SK-N-SH (cell line): ENCODE results near the gene NDUFS6. TPM values are rescaled to one million over a fixed set of nuclear protein-coding genes. Genes with fewer than 3 reads are reported as not detected.

Experiments used
- CTCF ChIA-PET: fragments of 300-600, 350-600 bp; formaldehyde crosslinking; extraction: SDS; loops from one replicate; lab custom pipeline; 2021; lab: Yijun Ruan, JAX
- POLR2A ChIA-PET: fragments of 350-600 bp; sonication (Branson Sonifier 250); formaldehyde crosslinking; extraction: SDS; loops from one replicate; lab custom pipeline; 2020; ENCODE audit warnings: antibody characterized with exemption, inconsistent platforms; lab: Yijun Ruan, JAX
- DNase-seq: peaks from one replicate; pipeline ENCODE4 v3.0.0; 2012
- H2AFZ ChIP-seq: fragments of 200-600 bp; sonication (generic); 2 replicates; pipeline ENCODE4 v1.8.1; 2016; ENCODE audit warnings: antibody characterized with exemption, mild to moderate bottlenecking, low read depth
- H3F3A ChIP-seq: fragments of 200-600 bp; sonication (generic); replicated peaks from 2 replicates; pipeline ENCODE3; 2016; ENCODE audit warnings: antibody characterized with exemption, mild to moderate bottlenecking; ENCODE audit not compliant: insufficient read depth
- H3K27ac ChIP-seq, 2 experiments: fragments of 200-500 bp in 1 of 2; fragments of 200-600 bp in 1 of 2; sonication (Bioruptor generic) in 1 of 2; sonication (generic), shearing (Covaris generic) in 1 of 2; 2 replicates each; pipeline versions ENCODE4 v1.5.1 to v1.6.1; 2014 to 2016; ENCODE audit warnings: low read depth in 2 of 2, inconsistent platforms in 1 of 2, low read length in 1 of 2, mild to moderate bottlenecking in 1 of 2, mixed read lengths in 1 of 2
- H3K27me3 ChIP-seq: fragments of 200-600 bp; sonication (generic), shearing (Covaris generic); 2 replicates; pipeline ENCODE4 v1.6.1; 2016; ENCODE audit warnings: mixed run types; ENCODE audit not compliant: insufficient read depth
- H3K36me3 ChIP-seq, 2 experiments: fragments of 200-500 bp in 1 of 2; fragments of 200-600 bp in 1 of 2; sonication (Bioruptor generic) in 1 of 2; sonication (generic) in 1 of 2; replicated peaks in 1 of 2; 2 replicates each; pipeline versions ENCODE3 to v1.5.1; 2014 to 2016; ENCODE audit warnings: low read length in 1 of 2, mild to moderate bottlenecking in 1 of 2; ENCODE audit not compliant: insufficient read depth in 2 of 2, control insufficient read depth in 1 of 2
- H3K4me1 ChIP-seq, 2 experiments: fragments of 200-500 bp in 1 of 2; fragments of 200-600 bp in 1 of 2; sonication (Bioruptor generic) in 1 of 2; sonication (generic), shearing (Covaris generic) in 1 of 2; 2 replicates each; pipeline versions ENCODE4 v1.5.1 to v1.6.1; 2014 to 2016; ENCODE audit warnings: low read depth in 1 of 2, low read length in 1 of 2, mixed run types in 1 of 2; ENCODE audit not compliant: insufficient read depth in 2 of 2, control insufficient read depth in 1 of 2
- H3K4me2 ChIP-seq: fragments of 200-600 bp; sonication (generic), shearing (Covaris generic); 2 replicates; pipeline ENCODE4 v1.6.1; 2017; ENCODE audit warnings: mixed run types
- H3K4me3 ChIP-seq, 2 experiments: fragments of 200-500 bp in 1 of 2; fragments of 200-600 bp in 1 of 2; sonication (Bioruptor generic) in 1 of 2; sonication (generic), shearing (Covaris generic) in 1 of 2; 2 replicates each; pipeline versions ENCODE4 v1.5.1 to v1.8.1; 2014 to 2016; ENCODE audit warnings: low read depth in 2 of 2, inconsistent platforms in 1 of 2, low read length in 1 of 2, mild to moderate bottlenecking in 1 of 2, mixed read lengths in 1 of 2, moderate library complexity in 1 of 2
- H3K79me2 ChIP-seq: fragments of 200-600 bp; sonication (generic); 2 replicates; pipeline ENCODE4 v1.8.1; 2017; ENCODE audit warnings: mild to moderate bottlenecking; ENCODE audit not compliant: insufficient read depth
- H3K9ac ChIP-seq: fragments of 200-600 bp; sonication (generic); 2 replicates; pipeline ENCODE4 v1.6.1; 2017; ENCODE audit warnings: mixed run types
- H3K9me2 ChIP-seq: fragments of 200-600 bp; sonication (generic); 2 replicates; pipeline ENCODE4 v1.6.1; 2017; ENCODE audit warnings: mixed run types
- H3K9me3 ChIP-seq: fragments of 200-600 bp; sonication (generic); 2 replicates; pipeline ENCODE4 v1.6.1; 2017; ENCODE audit warnings: mixed run types, mild to moderate bottlenecking, moderate library complexity
- H4K20me1 ChIP-seq: fragments of 200-600 bp; sonication (generic); 2 replicates; pipeline ENCODE4 v1.6.1; 2017; ENCODE audit warnings: mild to moderate bottlenecking, mixed run types; ENCODE audit not compliant: insufficient read depth
- ELF1 ChIP-seq: IDR thresholded peaks from 2 replicates; pipeline ENCODE4 v1.4.0; 2012
- EP300 ChIP-seq, 2 experiments: IDR thresholded peaks; 2 replicates each; pipeline versions ENCODE4 v1.4.0 to v1.6.1; 2012; ENCODE audit warnings: borderline replicate concordance in 1 of 2, low read depth in 1 of 2, low read length in 1 of 2
- EZH2phosphoT487 ChIP-seq: fragments of 200-600 bp; sonication (generic); IDR thresholded peaks from 2 replicates; pipeline ENCODE4 v1.6.1; 2017; ENCODE audit warnings: low read depth, mixed run types, mild to moderate bottlenecking, antibody characterized with exemption, moderate library complexity, borderline replicate concordance
- GABPA ChIP-seq: IDR thresholded peaks from 2 replicates; pipeline ENCODE4 v1.4.0; 2012; ENCODE audit warnings: low read depth, mild to moderate bottlenecking
- MEF2A ChIP-seq: IDR thresholded peaks from 2 replicates; pipeline ENCODE4 v1.4.0; 2012; ENCODE audit warnings: low read depth, borderline replicate concordance
- RFX5 ChIP-seq: IDR thresholded peaks from 2 replicates; pipeline ENCODE4 v1.6.1; 2012; ENCODE audit warnings: mild to moderate bottlenecking, improper control_type of control experiment, low read length
- RXRA ChIP-seq: IDR thresholded peaks from 2 replicates; pipeline ENCODE4 v1.4.0; 2012; ENCODE audit warnings: low read depth, mild to moderate bottlenecking, borderline replicate concordance
- SIN3A ChIP-seq: IDR thresholded peaks from 2 replicates; pipeline ENCODE4 v1.6.1; 2012; ENCODE audit warnings: low read depth, mild to moderate bottlenecking, low read length, moderate library complexity, borderline replicate concordance
- SMC3 ChIP-seq: IDR thresholded peaks from 2 replicates; pipeline ENCODE4 v1.6.1; 2012; ENCODE audit warnings: low read depth, low read length, improper control_type of control experiment
- TAF1 ChIP-seq: IDR thresholded peaks from 2 replicates; pipeline ENCODE4 v1.6.1; 2012; ENCODE audit warnings: low read depth, mild to moderate bottlenecking, low read length, moderate library complexity, borderline replicate concordance
- TCF12 ChIP-seq: IDR thresholded peaks from 2 replicates; pipeline ENCODE4 v1.4.0; 2012
- YY1 ChIP-seq: IDR thresholded peaks from 2 replicates; pipeline ENCODE4 v1.4.0; 2012; ENCODE audit warnings: low read depth, mild to moderate bottlenecking
- WGBS: methylation state at CpG from one replicate; pipeline ENCODE4 v1.1.6; 2017; ENCODE audit warnings: low lambda C conversion rate; 5-methylcytosine and 5-hydroxymethylcytosine counted together
- polyA plus RNA-seq, 3 experiments: library from polyadenylated mRNA; depleted of rRNA; stranded (reverse); fragments of >200 nt; gene quantifications; 2 replicates each; pipeline ENCODE4 v1.2.3, GENCODE V29; 2012
- TF ChIP-seq, protein P1 (sequence below): fragments of 150-350 bp; IDR thresholded peaks from 2 replicates; pipeline ENCODE4 v1.6.1; 2017; ENCODE audit warnings: antibody characterized with exemption, low read length, low read depth, borderline replicate concordance
- TF ChIP-seq, protein P2 (sequence below): IDR thresholded peaks from 2 replicates; pipeline ENCODE4 v1.4.0; 2012; ENCODE audit warnings: low read depth, borderline replicate concordance
- TF ChIP-seq, protein P3 (sequence below): IDR thresholded peaks from 2 replicates; pipeline ENCODE4 v1.4.0; 2012; ENCODE audit warnings: low read depth, borderline replicate concordance
- TF ChIP-seq, protein P4 (sequence below): IDR thresholded peaks from 2 replicates; pipeline ENCODE4 v1.4.0; 2012; ENCODE audit warnings: low read depth

The NDUFS6 gene
- polyA plus RNA-seq, 1 of the 3 experiments (the other 2 are of a cell fraction) = 316 TPM

DNA sequence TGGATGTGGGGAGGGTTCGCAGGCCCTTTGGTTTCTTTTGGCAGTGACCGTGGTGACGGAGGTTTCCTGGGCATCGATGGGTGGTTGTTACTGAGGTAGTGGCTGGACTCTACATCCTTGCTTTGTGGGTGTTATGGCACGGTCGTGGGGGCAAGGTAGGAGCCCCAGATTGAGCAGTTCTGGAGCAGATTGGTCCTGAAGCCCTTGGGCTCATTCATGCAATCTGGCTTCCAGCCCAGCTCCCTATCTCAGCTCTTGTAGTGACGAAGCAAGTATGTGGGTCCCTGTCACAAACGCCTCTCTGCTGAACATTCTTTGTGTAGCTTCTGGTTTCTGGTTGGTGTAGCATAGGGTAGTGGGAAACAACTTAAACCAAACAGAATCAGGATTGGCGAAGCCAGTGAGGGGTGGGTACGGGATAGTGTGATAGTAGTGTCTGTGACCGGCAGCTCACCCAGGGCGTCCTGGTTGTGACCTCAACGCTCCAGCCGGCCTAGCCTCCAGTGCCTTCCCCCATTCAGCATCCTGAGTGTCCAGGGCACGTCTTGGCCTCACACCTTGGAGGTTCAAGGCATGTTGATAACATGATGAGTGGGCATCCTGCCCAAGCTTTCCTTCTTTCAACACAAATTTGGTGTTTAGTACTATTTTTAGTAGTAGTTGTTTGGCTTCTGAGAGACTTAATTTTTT, 2.9 kb downstream of the NDUFS6 start:
- TF ChIP-seq, protein P1, sequence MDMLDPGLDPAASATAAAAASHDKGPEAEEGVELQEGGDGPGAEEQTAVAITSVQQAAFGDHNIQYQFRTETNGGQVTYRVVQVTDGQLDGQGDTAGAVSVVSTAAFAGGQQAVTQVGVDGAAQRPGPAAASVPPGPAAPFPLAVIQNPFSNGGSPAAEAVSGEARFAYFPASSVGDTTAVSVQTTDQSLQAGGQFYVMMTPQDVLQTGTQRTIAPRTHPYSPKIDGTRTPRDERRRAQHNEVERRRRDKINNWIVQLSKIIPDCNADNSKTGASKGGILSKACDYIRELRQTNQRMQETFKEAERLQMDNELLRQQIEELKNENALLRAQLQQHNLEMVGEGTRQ = no peak
- TF ChIP-seq RXRA (no peak), GABPA (no peak), TAF1 (no peak), YY1 (no peak), MEF2A (no peak), TCF12 (no peak), RFX5 (no peak), ELF1 (no peak), SIN3A (no peak), SMC3 (no peak)
- TF ChIP-seq, protein P2, sequence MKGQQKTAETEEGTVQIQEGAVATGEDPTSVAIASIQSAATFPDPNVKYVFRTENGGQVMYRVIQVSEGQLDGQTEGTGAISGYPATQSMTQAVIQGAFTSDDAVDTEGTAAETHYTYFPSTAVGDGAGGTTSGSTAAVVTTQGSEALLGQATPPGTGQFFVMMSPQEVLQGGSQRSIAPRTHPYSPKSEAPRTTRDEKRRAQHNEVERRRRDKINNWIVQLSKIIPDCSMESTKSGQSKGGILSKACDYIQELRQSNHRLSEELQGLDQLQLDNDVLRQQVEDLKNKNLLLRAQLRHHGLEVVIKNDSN = no peak
- TF ChIP-seq, protein P3, sequence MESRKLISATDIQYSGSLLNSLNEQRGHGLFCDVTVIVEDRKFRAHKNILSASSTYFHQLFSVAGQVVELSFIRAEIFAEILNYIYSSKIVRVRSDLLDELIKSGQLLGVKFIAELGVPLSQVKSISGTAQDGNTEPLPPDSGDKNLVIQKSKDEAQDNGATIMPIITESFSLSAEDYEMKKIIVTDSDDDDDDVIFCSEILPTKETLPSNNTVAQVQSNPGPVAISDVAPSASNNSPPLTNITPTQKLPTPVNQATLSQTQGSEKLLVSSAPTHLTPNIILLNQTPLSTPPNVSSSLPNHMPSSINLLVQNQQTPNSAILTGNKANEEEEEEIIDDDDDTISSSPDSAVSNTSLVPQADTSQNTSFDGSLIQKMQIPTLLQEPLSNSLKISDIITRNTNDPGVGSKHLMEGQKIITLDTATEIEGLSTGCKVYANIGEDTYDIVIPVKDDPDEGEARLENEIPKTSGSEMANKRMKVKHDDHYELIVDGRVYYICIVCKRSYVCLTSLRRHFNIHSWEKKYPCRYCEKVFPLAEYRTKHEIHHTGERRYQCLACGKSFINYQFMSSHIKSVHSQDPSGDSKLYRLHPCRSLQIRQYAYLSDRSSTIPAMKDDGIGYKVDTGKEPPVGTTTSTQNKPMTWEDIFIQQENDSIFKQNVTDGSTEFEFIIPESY = no peak
- ChIA-PET POLR2A (no interaction called here), CTCF (no interaction called here)
- no peaks in the 10 kb centered on the region for H3K9me3 ChIP-seq
- H3K4me2 ChIP-seq = no peak overlapping the region
- no peaks in the 10 kb centered on the region for H3F3A ChIP-seq
- no peaks in the 10 kb centered on the region for H3K27me3 ChIP-seq
- H3K4me3 ChIP-seq = no peak overlapping the region
- H3K36me3 ChIP-seq = peaks cover 46 to 61% of the 10 kb centered on the region in 2 experiments
- WGBS = 91% methylated on average over 11 of the region's 15 CpGs
- H3K27ac ChIP-seq = no peak overlapping the region
- DNase-seq = no peak
- no peaks in the 10 kb centered on the region for H3K9me2 ChIP-seq
- H3K4me1 ChIP-seq = peaks cover 0 to 12% of the 10 kb centered on the region in 2 experiments; a peak in 1 of 4 replicates
- H3K9ac ChIP-seq = no peak overlapping the region
- H2AFZ ChIP-seq = no peak overlapping the region
- H4K20me1 ChIP-seq = no peaks in the 10 kb centered on the region; the same call in 1 of the 2 replicates
- H3K79me2 ChIP-seq = peaks cover 57% of the 10 kb centered on the region

DNA sequence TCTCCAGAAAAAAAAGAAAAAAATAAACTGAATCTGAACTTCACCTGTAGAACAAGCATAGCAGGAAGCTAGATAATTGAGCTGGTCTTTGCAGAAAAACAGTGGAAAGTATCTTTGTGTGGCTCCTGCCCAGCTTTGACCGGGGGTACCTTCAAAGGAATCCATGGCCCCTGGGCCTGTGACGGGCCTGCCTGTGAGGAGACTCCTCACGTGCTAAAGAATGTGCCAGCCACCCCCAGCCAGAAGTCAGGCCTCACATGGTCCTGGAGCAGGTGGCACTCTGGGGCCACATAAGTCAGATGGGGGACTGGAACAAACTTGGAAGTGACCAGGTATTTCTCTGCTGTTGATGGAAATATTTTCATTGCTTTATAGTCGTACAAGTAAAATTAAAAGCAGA, 4.1 kb downstream of the NDUFS6 start:
- Histone ChIP-seq H3K4me3 (no peak overlapping the region), H3K9me2 (no peaks in the 10 kb centered on the region), H3K36me3 (peaks cover 46 to 73% of the 10 kb centered on the region in 2 experiments), H3K4me1 (peaks cover 0 to 10% of the 10 kb centered on the region in 2 experiments; a peak in 1 of 4 replicates), H3K79me2 (peaks cover 62% of the 10 kb centered on the region), H3K9ac (no peak overlapping the region), H3K27ac (no peak overlapping the region), H2AFZ (no peak overlapping the region), H3K27me3 (no peaks in the 10 kb centered on the region), H4K20me1 (no peaks in the 10 kb centered on the region; the same call in 1 of the 2 replicates), H3K4me2 (no peak overlapping the region), H3K9me3 (no peaks in the 10 kb centered on the region), H3F3A (no peaks in the 10 kb centered on the region)
- ChIA-PET CTCF (no interaction called here), POLR2A (no interaction called here)
- 95% methylated on average over 2 of the region's 4 CpGs for WGBS
- no peak for DNase-seq
- TF ChIP-seq, protein P1 = no peak
- TF ChIP-seq EP300 (IDR thresholded peaks at IDR 0.05; ENCODE audit: borderline replicate concordance in 1 of 2, low read depth in 1 of 2, low read length in 1 of 2) (no peak), SMC3 (no peak), EZH2phosphoT487 (no peak), TAF1 (no peak)
- TF ChIP-seq, protein P4, sequence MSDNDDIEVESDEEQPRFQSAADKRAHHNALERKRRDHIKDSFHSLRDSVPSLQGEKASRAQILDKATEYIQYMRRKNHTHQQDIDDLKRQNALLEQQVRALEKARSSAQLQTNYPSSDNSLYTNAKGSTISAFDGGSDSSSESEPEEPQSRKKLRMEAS = no peak
- TF ChIP-seq, protein P3 = no peak
- TF ChIP-seq, protein P2 = no peak
